ENCODE results near the gene NVL. TPM values are rescaled to one million over a fixed set of nuclear protein-coding genes. Genes with fewer than 3 reads are reported as not detected.
A peak's percentile ranks its signal among the peaks of the same experiment; 100 is the strongest.
"Not testable (repeated sequence)": the region's sequence is repeated elsewhere in the genome, so short reads cannot be mapped to it uniquely, and the experiment has no call there.

The NVL gene
- 19.8 TPM for polyA plus RNA-seq (2013, experiment 1 of 2; ENCODE audit: insufficient read length)
- polyA plus RNA-seq (2013, experiment 2 of 2; ENCODE audit: insufficient read length) = 15.3 TPM

DNA sequence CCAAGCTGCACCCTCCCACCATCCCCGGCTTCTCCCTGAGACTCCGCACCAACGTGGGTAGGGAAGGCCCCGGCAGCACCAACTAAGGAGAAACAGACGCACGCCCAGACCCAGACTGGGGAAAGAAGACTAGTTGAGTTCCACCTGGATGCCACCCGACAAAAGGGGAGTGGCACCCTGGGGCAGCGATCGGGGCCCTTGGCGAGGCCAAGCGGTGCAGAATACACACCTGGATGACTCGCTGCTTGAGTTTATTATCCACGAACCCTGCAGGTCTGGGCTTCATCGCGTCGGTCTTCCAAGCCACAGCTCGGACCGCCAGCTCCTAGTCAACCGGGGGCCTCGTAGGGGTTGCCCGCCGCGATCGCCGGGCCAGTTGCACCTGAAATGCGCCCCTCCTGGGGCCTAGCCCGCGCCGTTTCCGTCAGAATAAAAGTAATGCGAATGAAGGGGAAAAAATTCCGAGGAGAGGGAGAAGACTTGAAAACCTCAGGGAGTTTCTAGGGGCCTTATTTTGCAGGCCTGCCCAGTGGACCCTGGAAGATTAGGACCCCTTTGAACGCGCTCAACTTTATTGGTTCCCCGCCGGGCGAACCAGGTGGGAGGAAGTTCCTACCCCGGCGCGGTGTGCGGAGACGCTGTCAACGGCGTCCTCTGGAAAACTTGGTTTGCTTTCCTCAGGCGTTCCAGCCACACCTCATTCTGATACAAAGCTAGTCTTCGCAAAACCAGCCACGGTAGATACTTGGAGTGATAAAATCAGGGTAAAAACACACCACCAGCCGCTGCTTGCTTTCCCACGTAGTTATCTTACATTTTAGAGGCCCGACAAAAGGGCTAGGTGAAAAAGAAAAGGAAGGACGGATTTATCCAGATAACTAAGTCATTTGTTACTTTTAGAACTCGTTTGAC is at the start of gene NVL:
Gene NVL (minus strand): TSS at position 331 of the 912 bp plus-strand sequence. CDS start 45 bp downstream, at position 286.
- DNase-seq = peak; percentile 90

DNA sequence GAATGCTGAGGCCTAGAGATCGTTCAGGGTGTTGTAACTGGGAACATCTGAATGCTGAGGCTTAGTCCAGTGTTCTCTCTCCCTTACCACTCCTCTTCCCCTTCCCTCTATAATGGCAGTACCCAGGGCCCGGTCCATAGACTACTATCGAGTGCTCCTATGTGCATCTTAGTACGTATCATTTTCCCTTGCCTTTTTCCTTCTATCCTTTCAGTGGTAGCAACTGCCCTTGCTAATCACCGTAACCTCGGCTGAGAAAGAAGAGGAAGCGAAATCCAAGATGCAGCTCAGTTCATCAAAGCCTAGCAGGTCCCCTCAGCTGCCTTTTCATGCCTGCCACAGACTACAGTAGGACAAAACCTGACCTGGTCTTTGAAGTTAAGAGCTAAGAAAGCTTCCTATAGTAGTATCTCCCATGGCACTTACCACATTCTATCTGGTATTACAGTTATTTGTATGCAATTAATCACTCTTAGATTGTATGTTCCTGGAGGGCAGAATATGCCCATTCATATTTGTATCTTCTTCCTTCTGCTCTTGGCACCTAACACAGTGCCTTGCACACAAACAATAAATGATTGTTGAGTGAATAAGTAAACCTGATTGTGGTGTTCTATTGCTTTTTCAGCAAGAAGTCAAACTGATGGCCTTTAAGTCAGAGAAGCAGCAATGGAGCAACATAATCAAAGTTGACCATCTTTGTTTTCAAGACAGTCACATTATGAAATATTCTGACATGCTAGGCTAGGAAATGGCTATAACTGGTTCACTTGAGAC is 49.1 kb upstream of the NVL start:
- no peak for DNase-seq

DNA sequence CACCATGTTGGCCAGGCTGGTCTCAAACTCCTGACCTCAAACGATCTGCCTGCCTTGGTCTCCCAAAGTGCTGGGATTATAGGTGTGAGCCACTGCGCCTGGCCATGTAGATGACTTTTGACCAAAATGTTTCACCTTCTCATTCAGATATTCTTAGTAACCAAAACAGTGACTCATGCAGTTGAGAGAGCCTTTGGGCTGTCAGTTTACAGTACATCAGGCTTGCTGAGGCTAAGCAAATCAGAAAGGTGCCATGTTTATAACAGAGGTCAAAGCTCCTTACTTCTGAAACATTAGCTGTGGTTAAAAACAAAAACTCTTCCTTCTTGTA is 47.7 kb upstream of the NVL start:
- peak; percentile 25 for DNase-seq

DNA sequence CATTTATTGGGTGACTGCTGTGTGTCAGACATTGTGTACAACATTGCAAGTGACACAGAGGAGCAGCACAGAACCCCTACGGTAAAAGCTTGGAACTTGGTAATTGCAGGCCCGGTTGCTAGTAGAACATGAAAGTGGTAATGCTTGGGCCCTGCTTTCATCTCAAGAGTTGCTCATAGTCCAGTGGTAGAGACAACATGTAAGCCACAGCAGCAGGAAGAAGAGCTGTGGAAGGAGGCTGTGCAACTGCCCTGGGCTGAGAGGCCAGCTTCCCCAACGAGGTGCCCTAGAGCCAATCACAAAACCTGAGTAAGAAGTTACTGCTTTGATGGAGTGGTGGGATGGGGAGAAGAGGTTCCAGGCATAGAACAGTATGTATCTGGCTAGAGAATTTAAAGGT is 45.1 kb upstream of the NVL start:
- no peak for DNase-seq

DNA sequence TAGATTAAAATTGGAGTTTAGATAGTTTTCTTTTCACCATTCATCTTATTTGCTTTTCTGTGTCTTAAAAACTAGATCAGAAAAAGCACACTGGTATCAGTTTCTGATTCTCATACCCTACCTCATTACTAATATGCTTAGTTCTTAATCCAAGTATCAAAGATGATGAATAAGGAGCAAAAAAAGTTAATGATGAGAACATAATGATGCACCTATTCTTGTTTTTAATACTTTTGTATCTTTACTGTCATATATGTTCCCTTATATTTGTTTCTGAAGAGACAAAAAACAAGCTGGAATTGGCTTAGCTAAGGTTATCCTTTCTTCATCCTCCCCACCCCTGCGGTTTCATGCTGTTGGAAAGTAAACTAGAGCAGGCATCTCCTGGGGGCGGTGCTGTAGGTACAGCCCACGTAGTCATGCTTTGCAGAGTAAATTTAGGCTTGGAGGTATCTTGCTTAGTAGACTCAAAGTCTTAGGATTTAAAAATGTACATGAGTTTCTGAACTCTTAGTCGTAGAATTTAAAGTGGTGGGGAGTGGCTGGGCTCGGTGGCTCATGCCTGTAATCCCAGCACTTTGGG is 43.1 kb upstream of the NVL start:
- no peak for DNase-seq

DNA sequence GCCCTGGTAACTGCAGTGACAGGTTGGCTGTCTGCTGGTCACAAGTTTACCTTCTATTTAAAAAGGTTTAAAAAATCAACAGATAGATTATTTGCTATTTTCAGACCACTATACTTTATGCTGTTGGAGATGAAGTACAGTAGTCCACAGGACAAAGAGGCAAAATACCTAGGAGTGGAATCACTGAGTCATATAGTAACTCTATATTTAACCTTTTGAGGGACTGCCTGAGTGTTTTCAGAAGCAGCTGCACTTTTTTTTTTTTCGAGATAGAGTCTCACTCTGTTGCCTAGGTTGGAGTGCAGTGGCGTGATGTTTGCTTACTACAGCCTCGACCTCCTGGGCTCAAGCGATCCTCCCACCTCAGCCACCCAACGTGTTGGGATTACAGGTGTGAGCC is 38.4 kb upstream of the NVL start:
- no peak for DNase-seq

DNA sequence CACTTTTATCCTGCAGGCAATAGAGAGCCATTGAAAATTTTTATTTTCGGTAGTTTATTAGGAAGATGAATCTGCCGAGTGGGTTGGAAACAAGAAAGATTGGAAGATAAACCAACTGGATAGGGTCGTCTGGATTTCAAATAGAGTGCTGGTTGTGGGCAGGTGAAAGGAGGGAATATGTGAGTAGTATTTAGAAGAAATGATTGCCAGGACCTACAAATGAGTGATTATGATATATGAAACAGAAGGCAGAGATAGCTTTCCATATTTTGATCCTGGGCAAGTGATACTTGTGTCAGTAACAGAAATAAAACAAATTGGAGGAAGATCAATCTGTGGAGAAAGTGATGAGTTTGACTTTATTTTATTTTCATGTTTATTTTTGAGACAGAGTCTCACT is 29.2 kb upstream of the NVL start:
- DNase-seq = no peak

DNA sequence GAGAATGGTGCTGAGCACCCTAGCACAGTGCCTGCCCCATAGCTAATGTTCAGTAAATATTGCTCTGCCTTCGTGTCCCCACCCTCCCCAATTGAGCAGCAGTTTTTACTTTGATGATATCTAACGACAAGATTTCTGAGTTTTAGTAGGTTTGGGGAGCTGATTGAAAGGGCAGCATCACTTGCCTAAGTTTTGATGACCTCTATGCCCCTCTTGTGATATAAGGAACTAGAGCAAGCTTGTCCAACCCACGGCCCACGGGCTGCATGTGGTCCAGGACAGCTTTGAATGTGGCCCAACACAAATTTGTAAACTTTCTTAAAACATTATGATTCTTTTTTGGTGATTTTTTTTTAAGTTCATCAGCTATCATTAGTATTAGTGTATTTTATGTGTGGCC is 28.3 kb upstream of the NVL start:
- DNase-seq = no peak

DNA sequence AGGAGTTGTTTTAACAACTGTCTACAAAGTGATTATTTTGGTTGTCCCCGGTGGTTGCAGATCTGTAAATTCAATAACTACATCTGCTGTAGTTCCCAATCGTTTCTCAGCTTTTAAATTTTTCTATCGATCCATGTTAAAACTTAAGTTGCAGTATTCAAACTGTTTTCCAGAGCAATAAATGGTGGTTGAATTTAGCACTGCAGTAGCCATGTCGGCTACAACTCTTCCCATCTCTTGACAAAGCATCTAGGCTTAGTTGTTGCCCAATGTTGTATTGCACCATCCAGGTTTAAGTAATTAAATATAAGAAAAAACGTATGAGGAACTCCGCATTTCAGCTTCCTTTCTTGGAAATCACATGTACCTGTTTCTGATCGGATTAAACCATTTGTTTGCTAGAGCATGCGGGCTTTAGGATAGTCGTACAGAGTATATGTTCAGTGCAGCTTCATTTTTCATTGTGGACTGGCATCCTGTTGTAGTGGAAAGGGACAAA is 27.7 kb upstream of the NVL start:
- DNase-seq = peak; percentile 50

DNA sequence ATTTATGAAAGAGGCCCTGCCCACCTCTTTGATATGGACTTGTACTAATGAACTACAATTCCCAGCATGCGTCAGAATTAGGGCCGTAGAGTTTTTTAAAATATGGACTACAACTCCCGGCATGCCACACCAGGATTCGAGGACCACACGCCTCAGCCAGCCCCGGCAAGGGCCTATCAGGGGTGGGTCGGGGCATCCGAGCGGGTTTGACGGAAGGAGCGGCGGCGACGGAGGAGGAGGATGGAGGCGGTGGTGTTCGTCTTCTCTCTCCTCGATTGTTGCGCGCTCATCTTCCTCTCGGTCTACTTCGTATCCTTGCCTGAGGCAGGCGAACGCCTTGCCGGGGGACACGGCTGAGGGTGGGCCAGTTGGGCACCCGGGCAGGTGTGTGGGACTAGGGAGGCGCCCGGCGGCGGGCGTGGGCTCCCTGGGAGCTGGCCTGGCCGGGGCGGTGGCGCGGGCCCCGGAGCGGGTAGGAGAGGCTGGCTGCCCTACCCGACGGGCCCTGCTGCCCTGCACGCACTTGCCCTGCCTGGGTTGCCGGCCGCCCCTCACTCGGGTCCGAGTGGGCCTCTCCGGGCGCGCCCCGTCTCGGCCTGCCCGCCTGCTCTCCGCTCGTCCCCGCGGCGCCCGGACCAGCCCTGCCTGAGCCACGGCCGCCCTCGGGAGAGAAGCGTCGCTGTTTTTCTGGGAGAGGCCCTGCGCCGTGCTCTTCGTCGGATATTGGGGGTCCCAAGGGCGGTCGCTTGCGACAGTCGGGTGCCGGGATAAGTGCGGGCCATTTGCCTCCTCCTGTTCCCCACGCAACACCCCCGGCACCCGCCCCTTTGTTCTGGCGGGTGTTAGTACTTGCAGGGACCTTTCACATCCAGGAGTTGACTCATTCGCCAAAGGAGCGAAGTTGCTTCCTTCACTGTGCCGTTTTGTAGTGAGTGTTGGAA is 27.0 kb upstream of the NVL start, which contains the start of gene CNIH4:
Gene CNIH4 (plus strand): TSS at position 195 of the 941 bp plus-strand sequence. CDS start 46 bp downstream, at position 241.
- DNase-seq = peak; percentile 96

DNA sequence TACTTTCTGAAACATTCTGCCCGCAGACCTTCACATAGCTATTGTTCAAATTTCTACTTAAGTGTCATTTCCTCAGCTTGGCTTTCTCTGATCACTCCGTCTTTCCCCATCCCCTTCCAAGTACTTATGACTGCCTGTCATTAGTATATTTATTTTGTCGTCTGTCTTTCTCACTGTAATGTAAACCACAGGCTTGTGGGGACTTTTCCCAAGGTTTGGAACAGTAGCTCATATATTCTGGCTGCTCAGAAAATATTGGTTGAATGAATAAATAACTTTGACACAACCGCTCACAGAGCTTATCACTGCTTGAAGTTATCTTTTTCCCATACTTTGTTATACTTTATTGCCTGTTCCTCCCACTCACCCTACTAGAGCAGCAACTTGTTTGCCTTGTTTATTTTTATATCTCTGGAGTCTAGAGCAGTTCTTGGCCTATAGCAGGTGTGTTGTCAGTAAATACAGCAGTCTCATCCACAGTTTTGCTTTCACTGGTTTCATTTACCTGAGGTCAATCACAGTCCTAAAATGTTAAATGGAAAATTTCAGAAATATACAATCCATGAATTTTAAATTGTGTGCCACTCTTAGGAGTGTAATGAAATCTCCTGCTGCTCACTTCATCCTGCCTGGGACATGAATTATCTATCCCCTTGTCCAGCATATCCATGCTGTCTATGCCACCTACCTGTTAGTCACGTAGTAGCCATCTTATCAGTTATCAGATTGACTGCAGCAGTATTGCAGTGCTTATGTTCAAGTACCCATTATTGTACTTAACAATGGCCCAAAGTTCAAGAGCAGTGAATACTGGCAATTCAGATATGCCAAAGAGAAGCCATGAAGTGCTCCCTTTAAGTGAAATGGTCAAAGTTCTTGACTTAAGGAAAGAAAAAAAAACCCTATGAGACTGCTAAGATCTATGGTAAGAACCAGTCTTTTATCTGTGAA is 24.3 kb upstream of the NVL start:
- DNase-seq = no peak

DNA sequence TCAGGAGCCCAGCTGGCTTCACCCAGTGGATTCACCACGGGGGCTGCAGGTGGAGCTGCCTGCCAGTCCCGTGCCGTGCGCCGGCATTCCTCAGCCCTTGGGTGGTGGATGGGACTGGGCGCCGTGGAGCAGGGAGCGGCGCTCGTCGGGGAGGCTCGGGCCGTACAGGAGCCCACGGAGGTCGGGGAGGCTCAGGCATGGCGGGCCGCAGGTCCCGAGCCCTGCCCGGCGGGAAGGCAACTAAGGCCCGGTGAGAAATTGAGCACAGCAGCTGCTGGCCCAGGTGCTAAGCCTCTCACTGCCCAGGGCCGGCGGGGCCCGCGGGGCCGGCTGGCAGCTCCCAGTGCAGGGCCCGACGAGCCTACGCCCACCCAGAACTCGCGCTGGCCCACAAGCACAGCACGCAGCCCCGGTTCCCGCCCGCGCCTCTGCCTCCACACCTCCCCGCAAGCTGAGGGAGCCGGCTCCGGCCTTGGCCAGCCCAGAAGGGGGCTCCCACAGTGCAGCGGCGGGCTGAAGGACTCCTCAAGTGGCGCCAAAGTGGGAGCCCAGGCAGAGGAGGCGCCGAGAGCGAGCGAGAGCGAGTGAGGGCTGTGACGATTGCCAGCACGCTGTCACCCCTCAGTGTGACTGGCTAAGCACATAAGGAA is 22.6 kb upstream of the NVL start:
- not testable (repeated sequence) for DNase-seq

DNA sequence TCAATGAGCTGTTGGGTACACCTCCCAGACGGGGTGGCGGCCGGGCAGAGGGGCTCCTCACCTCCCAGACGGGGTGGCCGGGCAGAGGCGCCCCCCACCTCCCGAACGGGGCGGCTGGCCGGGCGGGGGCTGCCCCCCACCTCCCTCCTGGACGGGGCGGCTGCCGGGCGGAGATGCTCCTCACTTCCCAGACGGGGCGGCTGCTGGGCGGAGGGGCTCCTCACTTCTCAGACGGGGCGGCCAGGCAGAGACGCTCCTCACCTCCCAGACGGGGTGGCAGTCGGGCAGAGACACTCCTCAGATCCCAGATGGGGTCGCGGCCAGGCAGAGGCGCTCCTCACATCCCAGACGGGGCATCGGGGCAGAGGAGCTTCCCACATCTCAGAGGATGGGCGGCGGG is 19.7 kb upstream of the NVL start:
- not testable (repeated sequence) for DNase-seq

DNA sequence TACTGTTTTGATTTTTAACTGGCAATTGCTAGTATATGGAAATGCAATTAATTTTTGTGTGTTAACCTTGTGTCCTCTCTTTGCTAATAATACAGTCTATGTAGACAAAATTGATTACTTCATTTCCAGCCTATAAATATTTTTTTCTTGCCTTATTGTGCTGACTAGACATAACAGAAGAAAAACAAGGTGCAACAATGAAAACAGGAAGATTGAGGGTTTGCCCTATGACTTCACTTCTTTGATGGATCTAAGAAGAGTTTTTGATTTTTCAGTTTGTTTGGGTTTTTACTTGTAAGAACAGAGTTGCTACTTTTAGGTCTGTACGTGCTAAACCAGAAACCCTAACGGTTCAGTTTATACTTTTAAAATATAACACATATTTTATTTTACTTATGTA is 18.2 kb upstream of the NVL start:
- DNase-seq = no peak

DNA sequence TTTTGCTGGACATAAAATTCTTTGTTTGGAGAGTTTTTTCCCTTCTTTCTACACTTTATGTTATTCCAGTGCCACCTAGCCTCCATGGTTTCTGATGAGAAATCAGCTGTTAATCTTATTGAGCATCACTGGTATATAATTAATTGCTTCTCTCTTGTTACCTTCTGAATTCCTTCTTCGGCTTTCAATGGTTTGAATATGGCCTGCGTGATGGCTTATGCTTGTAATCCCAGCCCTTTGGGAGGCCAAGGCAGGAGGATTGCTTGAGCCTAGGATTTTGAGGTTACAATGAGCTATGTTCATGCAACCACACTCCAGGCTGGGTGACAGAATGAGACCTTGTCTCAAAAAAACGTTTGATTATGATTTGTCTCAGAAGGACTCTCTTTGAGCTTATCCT is 13.7 kb upstream of the NVL start:
- DNase-seq = no peak

DNA sequence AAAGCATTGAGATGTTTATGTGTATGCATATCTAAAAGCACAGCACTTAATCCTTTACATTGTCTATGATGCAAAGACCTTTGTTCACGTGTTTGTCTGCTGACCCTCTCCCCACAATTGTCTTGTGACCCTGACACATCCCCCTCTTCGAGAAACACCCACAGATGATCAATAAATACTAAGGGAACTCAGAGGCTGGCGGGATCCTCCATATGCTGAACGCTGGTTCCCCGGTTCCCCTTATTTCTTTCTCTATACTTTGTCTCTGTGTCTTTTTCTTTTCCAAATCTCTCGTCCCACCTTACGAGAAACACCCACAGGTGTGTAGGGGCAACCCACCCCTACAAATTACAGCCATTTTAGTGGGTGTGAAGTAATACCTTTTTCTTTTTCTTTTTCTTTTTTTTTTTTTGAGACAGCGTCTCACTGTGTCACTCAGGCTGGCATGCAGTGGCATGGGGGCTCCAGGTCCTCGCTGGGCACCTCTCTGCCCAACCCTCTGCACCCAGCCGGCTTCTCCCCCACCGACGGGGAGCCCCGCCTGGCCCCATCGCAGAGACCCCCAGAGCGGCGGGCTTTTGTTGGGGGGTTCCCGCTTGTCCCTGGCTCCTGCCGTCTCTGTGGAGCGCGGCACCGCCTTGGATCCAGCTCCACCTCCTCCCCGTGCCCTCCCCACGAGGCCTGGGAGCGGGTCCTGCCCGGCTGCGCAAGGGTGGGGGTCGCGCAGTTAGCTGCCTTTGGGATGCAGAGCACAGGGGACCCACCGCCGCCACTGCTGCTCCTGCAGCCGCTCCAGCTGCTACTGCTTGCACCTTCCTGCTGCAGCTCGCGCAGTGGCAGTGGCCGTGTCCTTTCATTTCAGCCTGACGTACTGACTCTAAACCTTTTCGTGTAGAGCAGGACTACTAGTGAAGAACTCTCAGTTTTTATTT is 10.7 kb upstream of the NVL start:
- DNase-seq = not testable (repeated sequence)

DNA sequence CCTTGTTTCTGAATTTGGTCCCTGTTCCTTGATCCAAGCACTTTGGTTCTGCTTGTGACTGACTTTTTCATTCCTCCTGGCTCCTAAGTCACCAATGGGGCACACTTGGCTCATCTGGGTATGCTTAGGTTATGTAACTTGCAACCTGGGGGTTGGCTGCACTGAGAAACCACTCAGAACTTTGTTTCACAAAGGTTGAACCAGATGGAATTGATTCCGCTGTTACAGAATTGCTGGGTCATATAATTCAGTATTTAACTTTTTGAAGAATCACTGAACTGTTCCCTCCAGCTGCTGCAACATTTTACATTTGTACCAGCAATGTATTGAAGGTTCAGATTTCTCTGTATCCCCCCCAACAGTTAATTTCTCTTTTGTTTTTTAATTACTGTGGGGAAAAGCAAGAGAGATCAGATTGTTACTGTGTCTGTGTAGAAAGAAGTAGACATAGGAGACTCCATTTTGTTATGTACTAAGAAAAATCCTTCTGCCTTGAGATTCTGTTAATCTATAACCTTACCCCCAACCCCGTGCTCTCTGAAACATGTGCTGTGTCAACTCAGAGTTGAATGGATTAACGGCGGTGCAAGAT is 9.6 kb upstream of the NVL start:
- no peak for DNase-seq

DNA sequence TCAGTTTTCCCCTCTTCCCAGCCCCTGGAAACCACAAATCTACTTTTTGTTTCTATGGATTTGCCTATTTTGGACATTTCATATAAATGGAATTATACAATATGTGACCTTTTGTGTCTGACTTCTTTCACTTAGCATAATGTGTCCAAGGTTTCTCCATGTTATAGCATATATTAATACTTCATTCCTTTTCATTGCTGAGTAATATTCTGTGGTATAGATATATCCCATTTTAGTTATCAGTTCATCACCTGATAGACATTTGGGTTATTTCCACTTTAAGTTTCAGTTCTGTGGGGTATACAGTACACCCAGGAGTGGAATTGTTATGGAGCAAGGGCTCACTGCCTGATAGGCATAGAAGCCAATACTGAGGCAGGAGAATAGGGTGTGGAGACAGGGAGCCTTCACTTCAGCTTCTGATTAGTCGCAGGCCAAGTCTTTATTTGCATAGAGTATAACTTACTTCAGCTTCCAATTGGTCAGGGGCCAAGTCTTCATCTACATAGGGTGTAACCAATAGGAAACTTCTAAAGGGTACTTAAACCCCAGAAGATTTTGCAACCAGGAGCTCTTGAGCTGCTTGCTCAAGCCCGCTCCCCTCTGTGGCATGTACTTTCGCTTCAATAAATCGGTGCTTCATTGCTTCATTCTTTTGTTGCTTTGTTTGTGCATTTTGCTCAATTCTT is 8.3 kb upstream of the NVL start:
- DNase-seq = no peak
